HEK293T (cell line): Measurements from ENCODE around the gene DNAJC1.

Experiments
- FOXM1 ChIP-seq: fragments of 450-650 bp; IDR thresholded peaks from 2 replicates; pipeline ENCODE4 v1.6.1; 2017; ENCODE audit warnings: mild to moderate bottlenecking, borderline replicate concordance
- NFRKB ChIP-seq: fragments of 450-650 bp; IDR thresholded peaks from 2 replicates; pipeline ENCODE4 v1.6.1; 2016; ENCODE audit warnings: mild to moderate bottlenecking, moderate library complexity
- SP1 ChIP-seq: fragments of 450-650 bp; IDR thresholded peaks from 2 replicates; pipeline ENCODE4 v1.6.1; 2017

DNA sequence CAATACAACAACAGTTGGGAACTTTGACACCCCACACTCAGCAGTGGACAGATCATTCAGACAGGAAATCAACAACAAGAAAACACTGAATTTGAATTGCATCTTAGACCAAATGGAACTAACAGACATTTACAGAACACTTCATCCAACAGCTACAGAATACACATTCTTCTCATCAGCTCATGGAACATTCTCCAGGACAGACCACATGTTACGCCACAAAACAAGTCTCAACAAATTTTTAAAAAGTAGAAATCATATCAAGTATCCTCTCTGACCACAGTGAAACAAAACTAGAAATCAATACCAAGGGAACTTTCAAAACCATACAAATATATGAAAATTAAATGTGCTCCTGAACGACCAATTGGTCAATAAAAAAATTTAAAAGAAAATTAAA is 212.3 kb downstream of the DNAJC1 start:
- TF ChIP-seq NFRKB (no peak), SP1 (no peak), FOXM1 (no peak)
